ENCODE measurements around the gene C1QTNF3. TPM values are rescaled to one million over a fixed set of nuclear protein-coding genes. Genes with fewer than 3 reads are reported as not detected.

Gene C1QTNF3
- total RNA-seq, 4 donors from 2014 or later = 0.53 to 5.1 (median 1.6) TPM

DNA sequence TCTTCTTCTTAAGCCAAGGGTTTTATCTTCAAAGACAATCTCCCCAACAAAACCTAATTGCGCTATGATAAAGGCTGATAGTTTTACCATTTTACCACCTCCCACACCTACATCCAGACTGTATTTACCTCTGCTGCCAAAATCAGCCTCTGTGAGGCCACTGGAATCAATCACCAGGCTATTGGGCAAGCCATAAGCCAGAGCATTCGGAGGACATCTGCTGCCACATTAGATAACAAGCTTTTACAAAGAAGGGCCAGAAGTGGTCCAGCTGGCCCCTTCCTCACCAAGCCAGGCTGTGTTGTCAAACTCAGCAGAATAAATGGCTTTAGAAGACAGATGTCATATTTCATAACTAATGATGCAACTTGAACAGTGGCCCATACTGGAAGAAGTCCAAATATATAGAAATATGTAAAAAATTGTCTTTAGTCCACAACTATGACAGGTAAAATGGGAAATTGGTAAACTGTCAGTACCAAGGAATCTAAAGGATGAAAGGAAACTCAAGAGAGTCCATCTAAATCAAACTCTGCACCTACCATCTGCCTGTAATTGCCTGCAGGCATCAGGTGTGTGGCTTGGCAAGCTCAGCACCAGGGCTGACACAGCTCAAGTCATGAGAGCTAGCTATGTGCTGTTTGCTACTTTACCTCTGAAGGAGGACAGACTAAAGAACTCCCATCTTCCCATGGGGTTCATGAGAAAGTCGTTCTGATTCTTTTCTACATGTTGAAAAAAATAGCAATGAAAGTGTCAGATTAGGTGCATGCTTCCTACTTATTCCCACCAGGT, 74.6 kb downstream of the C1QTNF3 start:
- H3K9me3 ChIP-seq = no peaks in the 10 kb centered on the region
- WGBS, 2 donors = 61 to 68% methylated on average over 3 of the region's 3 CpGs
- intact Hi-C loops (cut with DNase I) = no loop called here
- no peaks in the 10 kb centered on the region for H3K27me3 ChIP-seq
- TF ChIP-seq POLR2A (IDR thresholded peaks at IDR 0.05) = no peak
- TF ChIP-seq, protein P1, sequence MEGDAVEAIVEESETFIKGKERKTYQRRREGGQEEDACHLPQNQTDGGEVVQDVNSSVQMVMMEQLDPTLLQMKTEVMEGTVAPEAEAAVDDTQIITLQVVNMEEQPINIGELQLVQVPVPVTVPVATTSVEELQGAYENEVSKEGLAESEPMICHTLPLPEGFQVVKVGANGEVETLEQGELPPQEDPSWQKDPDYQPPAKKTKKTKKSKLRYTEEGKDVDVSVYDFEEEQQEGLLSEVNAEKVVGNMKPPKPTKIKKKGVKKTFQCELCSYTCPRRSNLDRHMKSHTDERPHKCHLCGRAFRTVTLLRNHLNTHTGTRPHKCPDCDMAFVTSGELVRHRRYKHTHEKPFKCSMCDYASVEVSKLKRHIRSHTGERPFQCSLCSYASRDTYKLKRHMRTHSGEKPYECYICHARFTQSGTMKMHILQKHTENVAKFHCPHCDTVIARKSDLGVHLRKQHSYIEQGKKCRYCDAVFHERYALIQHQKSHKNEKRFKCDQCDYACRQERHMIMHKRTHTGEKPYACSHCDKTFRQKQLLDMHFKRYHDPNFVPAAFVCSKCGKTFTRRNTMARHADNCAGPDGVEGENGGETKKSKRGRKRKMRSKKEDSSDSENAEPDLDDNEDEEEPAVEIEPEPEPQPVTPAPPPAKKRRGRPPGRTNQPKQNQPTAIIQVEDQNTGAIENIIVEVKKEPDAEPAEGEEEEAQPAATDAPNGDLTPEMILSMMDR (IDR thresholded peaks at IDR 0.05) = no peak
- no peak overlapping the region for H3K27ac ChIP-seq
- H3K4me3 ChIP-seq = no peak overlapping the region
- H3K36me3 ChIP-seq = no peaks in the 10 kb centered on the region
- no peak for DNase-seq
- H3K4me1 ChIP-seq = peaks cover 0 to 6% (median 0%) of the 10 kb centered on the region in 3 donors

Small RNAs within 50 kb of the gene (small RNA-seq; reads per million reads assigned to genes)
- gene AC139783.1 = 0 reads per million in 4 donors

Other genes with a start within 250 kb of the C1QTNF3 start
- gene ADAMTS12, start 151.2 kb downstream of the C1QTNF3 start, total RNA-seq = 1 to 10 TPM in 1 of 4 donors, under 1 TPM in 2, not detected in 1; 0.73 to 1.3 (median 0.76) TPM
- not detected for gene RXFP3, start 106.8 kb downstream of the C1QTNF3 start, total RNA-seq
- under 1 TPM in 1 of 4 donors, not detected in 3; 0.19 TPM for gene SLC45A2, start 58.5 kb downstream of the C1QTNF3 start, total RNA-seq
- 10 to 100 TPM in 3 of 4 donors, 1 to 10 TPM in 1; 5.4 to 21.5 (median 15.5) TPM for gene AMACR, start 35.2 kb downstream of the C1QTNF3 start, total RNA-seq

All from esophagus squamous epithelium (tissue), 5 donors.